HCT116 (cell line): ENCODE measurements around the gene HBB. TPM values are rescaled to one million over a fixed set of nuclear protein-coding genes. Genes with fewer than 3 reads are reported as not detected.

Experiments
- ATAC-seq: fragments of 200-7000 bp; cut with Tn5 transposase; 2 replicates; pipeline ENCODE4 v1.9.1; 2020; ENCODE audit warnings: mild to moderate bottlenecking, moderate library complexity
- BruUV-seq: library from RNA; stranded (reverse); fragments of 400-500 nt; replicated peaks from 2 replicates; lab custom pipeline; 2021; lab: Mats Ljungman, UMichigan
- CTCF ChIA-PET: fragments of 300-600 bp; sonication (Branson Sonifier 250); formaldehyde crosslinking; loops from one replicate; lab custom pipeline; 2021; ENCODE audit warnings: antibody characterized with exemption; lab: Charles Lee
- POLR2A ChIA-PET: fragments of 300-600, 350-600 bp; sonication (Branson Sonifier 250); formaldehyde crosslinking; loops from one replicate; lab custom pipeline; 2021; ENCODE audit warnings: antibody characterized with exemption; lab: Charles Lee
- RAD21 ChIA-PET, 2 experiments: fragments of 300-600 bp; sonication (Branson Sonifier 250); formaldehyde crosslinking; loops; one replicate each; lab custom pipeline; 2023; ENCODE audit warnings: low total read pairs in 2 of 2; ENCODE audit not compliant: uncharacterized antibody in 2 of 2, unreplicated experiment in 2 of 2, low non-redundant PET in 1 of 2; lab: Charles Lee
- DNase-seq: peaks from one replicate; pipeline ENCODE4 v3.0.0-alpha.2; 2010; ENCODE audit warnings: low read depth, low spot score
- H2AFZ ChIP-seq: fragments of 200-600 bp; shearing (Covaris generic), sonication (generic); 2 replicates; pipeline ENCODE4 v1.6.1; 2017; ENCODE audit warnings: low read depth, mixed run types, mixed read lengths, antibody characterized with exemption, low read length; ENCODE audit not compliant: poor library complexity, severe bottlenecking
- H3K27ac ChIP-seq: 2 replicates; pipeline ENCODE4 v1.5.1; 2012; ENCODE audit warnings: low read depth, low read length
- H3K27me3 ChIP-seq: fragments of 200-600 bp; sonication (generic); 2 replicates; pipeline ENCODE4 v1.6.1; 2016; ENCODE audit warnings: mixed run types, low read length, mixed read lengths; ENCODE audit not compliant: insufficient read depth
- H3K36me3 ChIP-seq, 2 experiments: fragments of 200-500 bp in 1 of 2; fragments of 200-600 bp in 1 of 2; sonication (Bioruptor generic) in 1 of 2; sonication (generic) in 1 of 2; 2 replicates each; pipeline versions ENCODE4 v1.5.1 to v1.6.1; 2014 to 2016; ENCODE audit warnings: low read length in 2 of 2, inconsistent platforms in 1 of 2, mixed read lengths in 1 of 2, mixed run types in 1 of 2; ENCODE audit not compliant: insufficient read depth in 2 of 2, control insufficient read depth in 1 of 2
- H3K4me1 ChIP-seq, 2 experiments: fragments of 200-600 bp in 1 of 2; sonication (generic) in 1 of 2; 2 replicates each; pipeline versions ENCODE4 v1.5.1 to v1.6.1; 2012 to 2017; ENCODE audit warnings: low read length in 2 of 2, inconsistent platforms in 1 of 2, mild to moderate bottlenecking in 1 of 2, mixed read lengths in 1 of 2, mixed run types in 1 of 2, moderate library complexity in 1 of 2; ENCODE audit not compliant: insufficient read depth in 2 of 2, control insufficient read depth in 1 of 2
- H3K4me2 ChIP-seq: fragments of 200-600 bp; sonication (generic); 2 replicates; pipeline ENCODE4 v1.6.1; 2017; ENCODE audit warnings: mixed run types, low read length, mixed read lengths
- H3K4me3 ChIP-seq, 2 experiments: fragments of 200-600 bp in 1 of 2; sonication (generic) in 1 of 2; replicated peaks in 1 of 2; 2 replicates each; pipeline ENCODE4 v1.5.1; 2011 to 2016; ENCODE audit warnings: low read length in 2 of 2, control low read depth in 1 of 2, low read depth in 1 of 2, mild to moderate bottlenecking in 1 of 2, mixed read lengths in 1 of 2, mixed run types in 1 of 2
- H3K79me2 ChIP-seq: fragments of 200-600 bp; sonication (generic); 2 replicates; pipeline ENCODE4 v1.6.1; 2017; ENCODE audit warnings: mild to moderate bottlenecking, mixed run types, low read length, moderate library complexity, mixed read lengths; ENCODE audit not compliant: insufficient read depth
- H3K9ac ChIP-seq: fragments of 200-600 bp; sonication (generic); 2 replicates; pipeline ENCODE4 v1.6.1; 2016; ENCODE audit warnings: low read length, mixed read lengths
- H3K9me2 ChIP-seq: fragments of 200-600 bp; sonication (generic), shearing (Covaris generic); 2 replicates; pipeline ENCODE4 v1.6.1; 2017; ENCODE audit warnings: mixed run types, mild to moderate bottlenecking, moderate library complexity; ENCODE audit not compliant: insufficient read depth
- H3K9me3 ChIP-seq, 2 experiments: fragments of 200-500 bp in 1 of 2; fragments of 200-600 bp in 1 of 2; sonication (Bioruptor generic) in 1 of 2; sonication (generic) in 1 of 2; 2 replicates each; pipeline ENCODE4 v1.6.1; 2014 to 2017; ENCODE audit warnings: low read length in 2 of 2, mixed read lengths in 2 of 2, inconsistent platforms in 1 of 2, low read depth in 1 of 2, mild to moderate bottlenecking in 1 of 2, mixed run types in 1 of 2, moderate library complexity in 1 of 2; ENCODE audit not compliant: control insufficient read depth in 1 of 2, insufficient read depth in 1 of 2
- H4K20me1 ChIP-seq: fragments of 200-600 bp; sonication (generic), shearing (Covaris generic); 2 replicates; pipeline ENCODE4 v1.6.1; 2017; ENCODE audit warnings: mixed run types, mild to moderate bottlenecking, moderate library complexity; ENCODE audit not compliant: insufficient read depth
- ATF3 ChIP-seq: IDR thresholded peaks from 2 replicates; pipeline ENCODE4 v1.6.1; 2012
- CBX3 ChIP-seq: IDR thresholded peaks from 2 replicates; pipeline ENCODE4 v1.6.1; 2012; ENCODE audit warnings: low read depth
- EGR1 ChIP-seq: IDR thresholded peaks from 2 replicates; pipeline ENCODE4 v1.6.1; 2012; ENCODE audit warnings: low read depth
- POLR2AphosphoS5 ChIP-seq: IDR thresholded peaks from 2 replicates; pipeline ENCODE4 v1.6.1; 2011; ENCODE audit warnings: mild to moderate bottlenecking, low read depth, low read length, moderate library complexity
- SP1 ChIP-seq: IDR thresholded peaks from 2 replicates; pipeline ENCODE4 v1.6.1; 2012; ENCODE audit warnings: low read depth
- TCF7L2 ChIP-seq: IDR thresholded peaks from 2 replicates; pipeline ENCODE4 v1.7.0; 2011; ENCODE audit warnings: borderline replicate concordance, inconsistent platforms; ENCODE audit not compliant: insufficient read depth, insufficient read length; ENCODE audit errors: extremely low read depth
- ZBTB33 ChIP-seq: IDR thresholded peaks from 2 replicates; pipeline ENCODE4 v1.6.1; 2011; ENCODE audit warnings: mild to moderate bottlenecking, low read length, moderate library complexity; ENCODE audit not compliant: insufficient replicate concordance; ENCODE audit errors: extremely low read depth
- ZNF274 ChIP-seq: fragments of 200-500 bp; sonication (Bioruptor generic); IDR thresholded peaks from 2 replicates; pipeline ENCODE4 v1.6.1; 2014; ENCODE audit warnings: mild to moderate bottlenecking, low read depth, low read length, inconsistent platforms
- intact Hi-C: fragments of 100-400 bp; cut with micrococcal nuclease; formaldehyde crosslinking; loops from 2 replicates; pipeline ENCODE4 v1.10.0; 2022
- total RNA-seq: library from RNA; stranded (reverse); gene quantifications from one replicate; pipeline ENCODE4 v1.2.1, GENCODE V29; 2021; ENCODE audit not compliant: unreplicated experiment

HBB gene
- total RNA-seq, 1 experiment from 2014 or later: not detected

GRCh38 chr11:5234381-5234834 is 7.5 kb upstream of the HBB start, which contains the start of gene HBD:
Gene HBD (minus strand): TSS chr11:5234483. CDS start chr11:5234433, 50 bp downstream.
- H3K36me3 ChIP-seq: no peaks in the 10 kb centered on the region
- RAD21 ChIA-PET: no interaction called here
- intact Hi-C loops: no loop called here

More at GRCh38 chr11:5234381-5234834, 7.5 kb upstream of the HBB start, which contains the start of gene HBD:
- ChIA-PET POLR2A (no interaction called here), CTCF (no interaction called here)
- H3K27me3 ChIP-seq: peaks cover 35% of the 10 kb centered on the region
- H3K9me2 ChIP-seq: no peaks in the 10 kb centered on the region
- no peaks in the 10 kb centered on the region for H3K79me2 ChIP-seq
- no peak within 1 kb of the TSS for H3K27ac ChIP-seq
- TF ChIP-seq SP1 (no peak), EGR1 (no peak), ZBTB33 (no peak), CBX3 (no peak), POLR2AphosphoS5 (no peak), TCF7L2 (no peak), ZNF274 (no peak), ATF3 (no peak)
- H3K4me3 ChIP-seq: no peak within 1 kb of the TSS
- no peak within 1 kb of the TSS for H2AFZ ChIP-seq
- H3K9me3 ChIP-seq: no peaks in the 10 kb centered on the region
- no peaks in the 10 kb centered on the region for H4K20me1 ChIP-seq
- BruUV-seq: no TSS peak
- H3K9ac ChIP-seq: no peak within 1 kb of the TSS
- no peak for DNase-seq
- no peaks in the 10 kb centered on the region for H3K4me1 ChIP-seq
- no peak within 1 kb of the TSS for H3K4me2 ChIP-seq
- no peak for ATAC-seq
